Measurements from ENCODE around the gene HOXA11.

DNA sequence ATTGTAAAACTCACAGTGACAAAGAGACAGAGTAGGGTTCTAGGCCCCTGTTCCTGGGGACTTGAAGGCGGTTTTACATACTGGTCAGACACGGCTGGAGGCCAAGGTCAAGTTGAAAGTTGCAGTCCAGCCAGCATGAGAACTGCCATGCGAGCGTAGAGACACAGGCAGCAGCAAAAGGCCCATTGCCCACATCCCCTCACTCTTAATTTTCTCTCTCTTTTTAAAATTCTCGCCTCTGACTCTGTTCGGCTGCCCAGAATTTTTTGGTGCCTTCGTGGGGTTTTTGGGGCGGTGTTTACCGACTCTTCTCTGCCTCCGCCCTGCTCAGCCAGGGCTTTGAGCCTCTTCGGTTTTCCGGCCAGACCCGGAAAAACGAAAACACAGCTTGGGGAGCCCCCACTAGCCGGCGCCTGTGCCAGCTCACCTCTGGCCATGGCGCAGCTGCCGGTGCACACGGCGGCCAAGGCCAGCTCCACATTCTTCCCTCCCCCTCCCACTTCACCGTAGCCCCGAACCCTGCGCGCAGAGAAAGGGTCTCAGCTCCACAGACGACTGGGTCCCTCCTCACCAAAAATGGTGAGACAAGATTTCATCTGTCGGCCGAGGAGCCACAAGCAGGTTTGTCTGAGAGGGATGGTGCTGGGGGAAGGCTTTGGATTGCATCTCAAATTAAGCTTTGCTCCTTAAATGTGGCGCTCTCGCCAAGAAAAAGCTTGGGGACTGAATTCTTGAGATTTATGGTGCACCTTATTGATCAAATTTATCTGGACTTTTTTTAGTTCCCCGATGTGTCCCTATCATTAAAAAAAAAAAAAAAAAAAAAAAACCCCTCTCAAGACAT is 17.2 kb upstream of the HOXA11 start:
- TF ChIP-seq, protein P1, sequence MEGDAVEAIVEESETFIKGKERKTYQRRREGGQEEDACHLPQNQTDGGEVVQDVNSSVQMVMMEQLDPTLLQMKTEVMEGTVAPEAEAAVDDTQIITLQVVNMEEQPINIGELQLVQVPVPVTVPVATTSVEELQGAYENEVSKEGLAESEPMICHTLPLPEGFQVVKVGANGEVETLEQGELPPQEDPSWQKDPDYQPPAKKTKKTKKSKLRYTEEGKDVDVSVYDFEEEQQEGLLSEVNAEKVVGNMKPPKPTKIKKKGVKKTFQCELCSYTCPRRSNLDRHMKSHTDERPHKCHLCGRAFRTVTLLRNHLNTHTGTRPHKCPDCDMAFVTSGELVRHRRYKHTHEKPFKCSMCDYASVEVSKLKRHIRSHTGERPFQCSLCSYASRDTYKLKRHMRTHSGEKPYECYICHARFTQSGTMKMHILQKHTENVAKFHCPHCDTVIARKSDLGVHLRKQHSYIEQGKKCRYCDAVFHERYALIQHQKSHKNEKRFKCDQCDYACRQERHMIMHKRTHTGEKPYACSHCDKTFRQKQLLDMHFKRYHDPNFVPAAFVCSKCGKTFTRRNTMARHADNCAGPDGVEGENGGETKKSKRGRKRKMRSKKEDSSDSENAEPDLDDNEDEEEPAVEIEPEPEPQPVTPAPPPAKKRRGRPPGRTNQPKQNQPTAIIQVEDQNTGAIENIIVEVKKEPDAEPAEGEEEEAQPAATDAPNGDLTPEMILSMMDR (IDR thresholded peaks at IDR 0.05 in 4 of 5, conservative IDR thresholded peaks at IDR 0.05 in 1 of 5) = no peak
- TF ChIP-seq POLR2A (IDR thresholded peaks at IDR 0.05) = no peak

All from gastrocnemius medialis (tissue), 4 donors.